ENCODE results near the gene PRDM16. TPM values are rescaled to one million over a fixed set of nuclear protein-coding genes. Genes with fewer than 3 reads are reported as not detected.
A peak's percentile ranks its signal among the peaks of the same experiment; 100 is the strongest.

PRDM16 gene
- total and polyA plus RNA-seq, 2 of the 13 experiments (the other 11 are each of a cell fraction or from before 2014, with no cell fraction given), result 0.15 to 0.81 TPM

DNA sequence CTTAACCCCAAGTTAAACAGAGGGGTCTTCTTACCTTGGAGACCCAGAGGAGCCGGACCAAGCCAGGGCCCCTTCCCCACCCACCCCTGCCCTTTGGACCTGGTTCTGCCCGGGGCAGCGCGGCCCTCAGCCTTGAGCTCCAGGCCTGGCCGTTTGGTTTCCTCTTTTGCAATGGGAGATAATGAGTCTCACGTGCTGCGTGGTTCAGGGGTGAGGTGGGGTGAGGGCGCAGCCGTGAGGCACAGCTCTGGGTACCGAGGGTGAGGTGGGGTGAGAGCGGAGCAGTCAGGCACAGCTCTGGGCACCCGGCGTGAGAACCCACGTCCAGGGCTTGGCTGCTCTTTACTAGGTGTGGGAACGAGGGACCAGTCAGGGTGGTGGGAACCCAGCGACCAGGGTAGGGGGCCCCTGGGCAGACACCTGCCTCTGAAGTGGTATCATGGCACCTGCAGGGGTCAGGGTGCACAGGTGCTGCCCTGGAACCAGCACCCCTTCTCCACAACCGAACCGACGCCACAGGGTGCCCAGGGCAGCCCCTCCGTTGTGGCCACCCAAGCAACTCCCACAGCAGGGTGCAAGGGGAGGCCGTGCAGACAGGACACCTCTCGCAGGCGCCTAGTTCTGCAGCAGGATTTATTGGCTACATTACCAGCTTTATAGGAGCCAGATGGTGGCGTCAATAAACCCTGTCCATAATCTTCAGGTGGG is 182.2 kb downstream of the PRDM16 start (continued):
- TF ChIP-seq, protein P1, sequence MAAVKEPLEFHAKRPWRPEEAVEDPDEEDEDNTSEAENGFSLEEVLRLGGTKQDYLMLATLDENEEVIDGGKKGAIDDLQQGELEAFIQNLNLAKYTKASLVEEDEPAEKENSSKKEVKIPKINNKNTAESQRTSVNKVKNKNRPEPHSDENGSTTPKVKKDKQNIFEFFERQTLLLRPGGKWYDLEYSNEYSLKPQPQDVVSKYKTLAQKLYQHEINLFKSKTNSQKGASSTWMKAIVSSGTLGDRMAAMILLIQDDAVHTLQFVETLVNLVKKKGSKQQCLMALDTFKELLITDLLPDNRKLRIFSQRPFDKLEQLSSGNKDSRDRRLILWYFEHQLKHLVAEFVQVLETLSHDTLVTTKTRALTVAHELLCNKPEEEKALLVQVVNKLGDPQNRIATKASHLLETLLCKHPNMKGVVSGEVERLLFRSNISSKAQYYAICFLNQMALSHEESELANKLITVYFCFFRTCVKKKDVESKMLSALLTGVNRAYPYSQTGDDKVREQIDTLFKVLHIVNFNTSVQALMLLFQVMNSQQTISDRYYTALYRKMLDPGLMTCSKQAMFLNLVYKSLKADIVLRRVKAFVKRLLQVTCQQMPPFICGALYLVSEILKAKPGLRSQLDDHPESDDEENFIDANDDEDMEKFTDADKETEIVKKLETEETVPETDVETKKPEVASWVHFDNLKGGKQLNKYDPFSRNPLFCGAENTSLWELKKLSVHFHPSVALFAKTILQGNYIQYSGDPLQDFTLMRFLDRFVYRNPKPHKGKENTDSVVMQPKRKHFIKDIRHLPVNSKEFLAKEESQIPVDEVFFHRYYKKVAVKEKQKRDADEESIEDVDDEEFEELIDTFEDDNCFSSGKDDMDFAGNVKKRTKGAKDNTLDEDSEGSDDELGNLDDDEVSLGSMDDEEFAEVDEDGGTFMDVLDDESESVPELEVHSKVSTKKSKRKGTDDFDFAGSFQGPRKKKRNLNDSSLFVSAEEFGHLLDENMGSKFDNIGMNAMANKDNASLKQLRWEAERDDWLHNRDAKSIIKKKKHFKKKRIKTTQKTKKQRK (IDR thresholded peaks at IDR 0.05; ENCODE audit: low read length), result no peak
- TF ChIP-seq ETV6 (CRISPR knock-in tag; conservative IDR thresholded peaks at IDR 0.05), result no peak
- TF ChIP-seq ZNF883 (CRISPR knock-in tag; IDR thresholded peaks at IDR 0.05; ENCODE audit: not compliant biosample characterization), result no peak
- TF ChIP-seq RCOR2 (CRISPR knock-in tag; IDR thresholded peaks at IDR 0.05), result no peak
- no peak for TF ChIP-seq ZNF274 (CRISPR knock-in tag; IDR thresholded peaks at IDR 0.05)
- TF ChIP-seq NFIC (IDR thresholded peaks at IDR 0.05; ENCODE audit: low read length), result no peak
- TF ChIP-seq PHF20 (CRISPR knock-in tag; IDR thresholded peaks at IDR 0.05), result no peak
- TF ChIP-seq HNRNPUL1 (IDR thresholded peaks at IDR 0.05; ENCODE audit: low read depth, low read length), result no peak
- no peak for TF ChIP-seq ZNF678 (CRISPR knock-in tag; IDR thresholded peaks at IDR 0.05)
- TF ChIP-seq PITX1 (CRISPR knock-in tag; IDR thresholded peaks at IDR 0.05), result 0 out of 2 replicates have a peak, but pooled peaks have one; percentile 37
- TF ChIP-seq ISX (CRISPR knock-in tag; conservative IDR thresholded peaks at IDR 0.05), result no peak
- no peak for TF ChIP-seq ZNF550 (CRISPR knock-in tag; IDR thresholded peaks at IDR 0.05; ENCODE audit: borderline replicate concordance)
- no peak for TF ChIP-seq FOXJ3 (CRISPR knock-in tag; IDR thresholded peaks at IDR 0.05; ENCODE audit: borderline replicate concordance)
- no peak for TF ChIP-seq MAZ (IDR thresholded peaks at IDR 0.05; ENCODE audit: borderline replicate concordance, low read depth, low read length)
- no peak for TF ChIP-seq MAZ (CRISPR knock-in tag; IDR thresholded peaks at IDR 0.05; ENCODE audit: low read depth)
- TF ChIP-seq SMC3 (IDR thresholded peaks at IDR 0.05; ENCODE audit: low read length), result no peak
- TF ChIP-seq, protein P2, sequence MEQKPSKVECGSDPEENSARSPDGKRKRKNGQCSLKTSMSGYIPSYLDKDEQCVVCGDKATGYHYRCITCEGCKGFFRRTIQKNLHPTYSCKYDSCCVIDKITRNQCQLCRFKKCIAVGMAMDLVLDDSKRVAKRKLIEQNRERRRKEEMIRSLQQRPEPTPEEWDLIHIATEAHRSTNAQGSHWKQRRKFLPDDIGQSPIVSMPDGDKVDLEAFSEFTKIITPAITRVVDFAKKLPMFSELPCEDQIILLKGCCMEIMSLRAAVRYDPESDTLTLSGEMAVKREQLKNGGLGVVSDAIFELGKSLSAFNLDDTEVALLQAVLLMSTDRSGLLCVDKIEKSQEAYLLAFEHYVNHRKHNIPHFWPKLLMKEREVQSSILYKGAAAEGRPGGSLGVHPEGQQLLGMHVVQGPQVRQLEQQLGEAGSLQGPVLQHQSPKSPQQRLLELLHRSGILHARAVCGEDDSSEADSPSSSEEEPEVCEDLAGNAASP (CRISPR knock-in tag; IDR thresholded peaks at IDR 0.05; ENCODE audit: borderline replicate concordance), result peak; percentile 88; the same call in 1 of the 2 replicates
- no peak; the same call in 1 of the 2 replicates for TF ChIP-seq ZBTB7A (CRISPR knock-in tag; IDR thresholded peaks at IDR 0.05)
- TF ChIP-seq, protein P3, sequence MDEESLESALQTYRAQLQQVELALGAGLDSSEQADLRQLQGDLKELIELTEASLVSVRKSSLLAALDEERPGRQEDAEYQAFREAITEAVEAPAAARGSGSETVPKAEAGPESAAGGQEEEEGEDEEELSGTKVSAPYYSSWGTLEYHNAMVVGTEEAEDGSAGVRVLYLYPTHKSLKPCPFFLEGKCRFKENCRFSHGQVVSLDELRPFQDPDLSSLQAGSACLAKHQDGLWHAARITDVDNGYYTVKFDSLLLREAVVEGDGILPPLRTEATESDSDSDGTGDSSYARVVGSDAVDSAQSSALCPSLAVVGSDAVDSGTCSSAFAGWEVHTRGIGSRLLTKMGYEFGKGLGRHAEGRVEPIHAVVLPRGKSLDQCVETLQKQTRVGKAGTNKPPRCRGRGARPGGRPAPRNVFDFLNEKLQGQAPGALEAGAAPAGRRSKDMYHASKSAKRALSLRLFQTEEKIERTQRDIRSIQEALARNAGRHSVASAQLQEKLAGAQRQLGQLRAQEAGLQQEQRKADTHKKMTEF (CRISPR knock-in tag; IDR thresholded peaks at IDR 0.05), result no peak
- TF ChIP-seq BCL6 (CRISPR knock-in tag; IDR thresholded peaks at IDR 0.05), result 0 out of 2 replicates have a peak, but pooled peaks have one; percentile 22
- no peak for TF ChIP-seq ZNF20 (CRISPR knock-in tag; IDR thresholded peaks at IDR 0.05)
- TF ChIP-seq NR3C1 (CRISPR knock-in tag; IDR thresholded peaks at IDR 0.05), result no peak
- TF ChIP-seq, protein P4, sequence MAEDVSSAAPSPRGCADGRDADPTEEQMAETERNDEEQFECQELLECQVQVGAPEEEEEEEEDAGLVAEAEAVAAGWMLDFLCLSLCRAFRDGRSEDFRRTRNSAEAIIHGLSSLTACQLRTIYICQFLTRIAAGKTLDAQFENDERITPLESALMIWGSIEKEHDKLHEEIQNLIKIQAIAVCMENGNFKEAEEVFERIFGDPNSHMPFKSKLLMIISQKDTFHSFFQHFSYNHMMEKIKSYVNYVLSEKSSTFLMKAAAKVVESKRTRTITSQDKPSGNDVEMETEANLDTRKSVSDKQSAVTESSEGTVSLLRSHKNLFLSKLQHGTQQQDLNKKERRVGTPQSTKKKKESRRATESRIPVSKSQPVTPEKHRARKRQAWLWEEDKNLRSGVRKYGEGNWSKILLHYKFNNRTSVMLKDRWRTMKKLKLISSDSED (CRISPR knock-in tag; IDR thresholded peaks at IDR 0.05), result no peak
- TF ChIP-seq GLI4 (CRISPR knock-in tag; IDR thresholded peaks at IDR 0.05; ENCODE audit: borderline replicate concordance), result no peak
- no peak for TF ChIP-seq NFYB (CRISPR knock-in tag; IDR thresholded peaks at IDR 0.05)
